GM21423 (cell line): Measurements from ENCODE around the gene TENM4.
A peak's percentile ranks its signal among the peaks of the same experiment; 100 is the strongest.

ENCODE experiments used
- ATAC-seq: cut with Tn5 transposase; IDR thresholded peaks from one replicate; pipeline ENCODE4 v1.9.1; 2021; ENCODE audit warnings: mild to moderate bottlenecking, moderate library complexity; ENCODE audit not compliant: unreplicated experiment

The TENM4 gene

DNA sequence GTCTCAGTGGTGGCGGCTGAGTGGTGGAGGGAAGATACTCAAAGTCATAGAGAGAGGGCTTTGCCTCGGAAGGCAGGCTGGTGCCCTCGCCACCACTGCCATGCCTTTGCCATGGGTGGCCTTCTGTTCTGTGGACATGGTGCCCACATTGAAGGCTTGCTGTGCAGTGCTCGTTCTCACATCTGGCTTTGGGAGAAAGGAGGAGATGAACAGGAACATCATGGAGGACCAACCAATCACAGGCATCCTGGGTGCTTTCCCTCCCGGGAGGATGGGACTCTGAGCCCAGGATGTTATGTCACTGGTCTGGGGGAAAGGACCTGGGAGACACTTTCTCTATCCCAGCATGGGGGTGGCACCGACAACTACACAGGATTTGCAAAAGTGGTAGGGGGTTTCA, 783.8 kb downstream of the TENM4 start:
- no peak for ATAC-seq

GRCh38 chr11:78656327-78656726, 784.5 kb downstream of the TENM4 start:
- ATAC-seq, result no peak

GRCh38 chr11:78655561-78655960, 785.3 kb downstream of the TENM4 start:
- ATAC-seq, result no peak

GRCh38 chr11:78654866-78655265, 786.0 kb downstream of the TENM4 start:
- ATAC-seq, result no peak

DNA sequence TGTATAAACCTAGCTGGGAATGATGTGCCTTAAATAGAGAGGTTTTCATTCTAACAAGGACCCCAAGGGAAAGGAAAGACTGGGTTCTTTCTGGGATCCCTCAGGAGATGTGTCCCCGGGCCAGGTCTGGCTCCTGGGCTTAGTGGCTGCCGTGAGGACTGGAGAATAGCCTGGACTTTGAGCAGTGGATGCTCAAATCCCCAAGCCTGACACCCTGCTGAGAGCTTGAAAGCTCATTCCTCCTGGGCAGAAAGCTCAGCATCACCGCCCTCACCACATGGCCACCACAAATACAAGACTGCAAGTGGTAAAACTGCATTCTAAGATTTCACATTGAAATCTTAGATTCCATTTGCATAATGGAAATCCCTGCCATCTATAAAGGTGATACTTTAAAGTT, 786.8 kb downstream of the TENM4 start:
- ATAC-seq, result no peak

DNA sequence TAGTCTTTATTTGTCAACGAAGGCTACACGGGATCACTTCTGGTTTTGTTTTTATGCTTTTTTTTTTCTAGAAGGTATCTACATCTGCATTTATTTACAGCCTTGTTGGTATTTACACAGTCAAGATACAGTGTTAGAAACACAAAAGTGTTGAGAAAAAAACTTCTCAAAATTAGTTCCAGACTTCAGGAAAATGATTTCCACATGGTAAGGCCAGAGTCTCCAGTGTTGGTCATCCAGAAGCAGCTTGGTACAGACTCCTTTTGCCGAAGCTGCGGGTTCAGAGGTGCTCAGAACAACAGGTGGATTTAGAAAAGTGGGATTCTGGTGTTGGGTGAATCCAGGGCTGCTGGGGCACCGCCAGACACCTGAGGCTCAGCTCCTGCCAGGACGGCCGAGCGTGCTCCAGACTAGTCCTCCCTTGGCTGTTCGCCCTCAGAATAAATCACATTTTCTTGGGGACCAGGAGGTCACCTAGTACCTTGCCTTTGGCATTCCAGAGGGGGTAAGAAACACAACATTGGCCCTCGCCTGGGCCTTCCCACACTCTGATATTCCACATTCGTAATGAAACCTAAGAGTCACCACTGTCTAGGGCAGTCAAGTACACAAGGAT, 787.4 kb downstream of the TENM4 start:
- ATAC-seq, result no peak

- ATAC-seq, result no peak
Observed at GRCh38 chr11:78652843-78653239, 788.0 kb downstream of the TENM4 start.

GRCh38 chr11:78651923-78652842, 788.6 kb downstream of the TENM4 start:
- ATAC-seq, result no peak

DNA sequence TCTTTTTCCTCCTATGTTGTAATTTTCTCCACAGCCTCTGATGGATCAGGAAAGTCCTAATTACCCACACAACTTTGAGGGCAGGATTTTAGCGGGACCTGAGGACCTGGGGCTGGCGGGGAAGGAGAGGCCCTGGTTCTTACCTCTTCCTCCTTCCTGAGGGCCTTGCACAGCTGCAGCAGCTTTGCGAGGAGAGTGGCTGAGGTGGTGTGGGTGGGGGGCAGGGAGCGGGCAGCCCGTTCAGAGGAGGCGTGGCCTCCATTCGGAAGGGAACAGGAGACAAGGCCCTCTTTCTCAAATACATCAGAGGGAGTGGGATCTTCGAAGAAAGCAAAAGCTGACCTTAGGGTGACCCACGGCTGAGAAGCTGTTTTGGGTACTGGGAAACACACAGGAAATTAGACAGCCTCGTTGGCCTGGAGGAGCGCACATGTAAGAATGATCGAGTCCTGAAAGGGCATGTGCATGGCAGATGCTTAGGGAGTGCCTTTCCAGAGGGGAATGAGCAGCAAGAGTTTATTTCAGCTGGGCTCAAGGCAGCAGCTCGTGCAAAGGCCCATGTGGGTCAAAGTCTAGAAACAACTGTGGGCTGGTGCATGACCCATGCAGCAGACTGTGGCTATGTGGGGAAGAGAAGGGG, 789.6 kb downstream of the TENM4 start:
- ATAC-seq, result no peak

GRCh38 chr11:78649361-78650215, 791.2 kb downstream of the TENM4 start:
- ATAC-seq, result no peak

- ATAC-seq, result no peak
Observed at GRCh38 chr11:78647986-78648875, 792.6 kb downstream of the TENM4 start.

- ATAC-seq, result no peak
Observed at GRCh38 chr11:78647266-78647915, 793.4 kb downstream of the TENM4 start.

GRCh38 chr11:78646564-78647185, 794.2 kb downstream of the TENM4 start:
- ATAC-seq, result peak; percentile 56

DNA sequence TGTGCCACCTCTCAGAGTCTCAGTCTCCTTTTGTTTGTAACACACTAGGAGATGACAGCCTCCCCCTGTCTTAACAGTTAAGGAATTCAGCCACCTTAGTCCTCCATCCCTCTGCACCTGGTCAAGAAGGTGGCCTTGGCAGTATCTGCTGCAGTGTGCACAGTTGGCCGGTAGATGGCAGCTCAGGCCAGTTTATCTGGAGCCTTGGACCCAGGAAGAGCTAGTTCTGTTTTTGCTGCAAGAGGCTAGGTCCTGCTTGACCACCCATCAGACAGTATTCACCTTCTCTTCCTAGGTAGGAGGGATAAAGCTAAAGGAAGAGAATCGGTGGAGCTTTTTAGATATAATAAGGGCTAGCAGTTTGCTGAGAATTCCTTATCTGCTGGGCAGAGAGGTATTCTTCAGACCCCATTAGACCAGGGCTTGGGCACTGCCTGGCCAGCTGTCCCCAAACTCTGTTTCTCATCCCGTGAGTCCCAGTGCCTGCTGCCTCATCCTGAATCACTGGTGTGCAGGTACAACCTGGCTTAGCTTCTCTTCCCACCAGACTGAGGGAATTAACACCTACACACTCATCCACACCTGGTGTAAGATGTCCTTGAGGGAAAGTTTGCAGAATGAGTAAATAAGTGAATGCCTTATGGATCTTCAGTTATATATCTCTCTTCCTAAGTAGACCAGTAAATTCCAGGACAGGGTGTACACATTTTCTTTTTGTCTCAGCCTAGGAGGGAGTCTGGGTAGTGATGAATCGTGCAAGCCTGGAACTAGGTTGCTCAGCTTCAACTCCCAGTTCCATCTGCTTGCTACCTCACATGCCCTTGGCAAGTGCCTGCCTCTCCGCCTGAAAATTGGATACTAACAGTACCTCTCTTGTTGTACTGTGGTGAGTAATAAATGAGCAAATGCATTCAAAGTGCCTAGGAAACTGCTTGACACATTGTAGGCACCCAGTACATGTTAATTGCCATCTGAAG, 795.3 kb downstream of the TENM4 start:
- peak; percentile 85 for ATAC-seq

DNA sequence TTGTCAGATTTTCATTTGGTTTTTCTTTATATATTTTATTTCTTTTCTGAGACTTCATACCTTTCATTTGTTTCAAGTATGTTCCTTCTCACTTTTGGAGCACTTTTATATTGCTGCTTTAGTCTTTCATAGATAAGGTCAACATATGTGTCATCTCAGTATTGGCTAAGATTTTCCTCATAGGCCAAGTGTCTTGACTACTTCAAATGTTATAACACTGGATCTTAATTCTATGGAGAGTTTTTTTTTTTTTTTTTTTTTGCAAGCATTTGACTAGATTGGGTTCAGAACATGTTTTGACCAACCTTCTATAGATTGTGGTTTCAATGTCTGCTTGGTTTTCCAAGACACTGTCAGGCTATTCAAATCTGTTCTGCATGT, 797.2 kb downstream of the TENM4 start:
- ATAC-seq, result no peak

- no peak for ATAC-seq
Observed at GRCh38 chr11:78642979-78643675, 797.7 kb downstream of the TENM4 start.

- ATAC-seq, result no peak
Observed at GRCh38 chr11:78641541-78641940, 799.3 kb downstream of the TENM4 start.
